ENCODE results near the gene SUGT1.
"Not testable (repeated sequence)": the region's sequence is repeated elsewhere in the genome, so short reads cannot be mapped to it uniquely, and the experiment has no call there.

DNA sequence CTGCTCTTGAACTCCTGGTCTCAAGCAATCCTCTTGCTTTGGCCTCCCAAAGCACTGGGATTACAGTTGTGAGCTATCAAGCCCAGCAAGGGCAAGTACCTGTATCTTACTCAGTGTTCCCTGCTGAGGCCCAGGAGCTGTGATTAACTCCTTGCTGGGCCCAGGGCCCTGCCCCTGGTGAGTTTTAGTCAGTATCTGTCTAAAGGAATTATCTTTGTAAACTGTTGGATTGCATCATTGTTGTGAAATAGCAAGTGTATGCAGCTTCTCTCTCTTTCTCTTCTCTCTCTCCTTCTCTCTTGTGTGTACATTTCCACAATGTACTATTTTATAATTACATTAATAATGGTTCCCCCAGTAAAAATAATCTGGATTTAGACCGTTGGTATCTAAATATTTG, 45.8 kb upstream of the SUGT1 start:
- TF ChIP-seq, protein P1, sequence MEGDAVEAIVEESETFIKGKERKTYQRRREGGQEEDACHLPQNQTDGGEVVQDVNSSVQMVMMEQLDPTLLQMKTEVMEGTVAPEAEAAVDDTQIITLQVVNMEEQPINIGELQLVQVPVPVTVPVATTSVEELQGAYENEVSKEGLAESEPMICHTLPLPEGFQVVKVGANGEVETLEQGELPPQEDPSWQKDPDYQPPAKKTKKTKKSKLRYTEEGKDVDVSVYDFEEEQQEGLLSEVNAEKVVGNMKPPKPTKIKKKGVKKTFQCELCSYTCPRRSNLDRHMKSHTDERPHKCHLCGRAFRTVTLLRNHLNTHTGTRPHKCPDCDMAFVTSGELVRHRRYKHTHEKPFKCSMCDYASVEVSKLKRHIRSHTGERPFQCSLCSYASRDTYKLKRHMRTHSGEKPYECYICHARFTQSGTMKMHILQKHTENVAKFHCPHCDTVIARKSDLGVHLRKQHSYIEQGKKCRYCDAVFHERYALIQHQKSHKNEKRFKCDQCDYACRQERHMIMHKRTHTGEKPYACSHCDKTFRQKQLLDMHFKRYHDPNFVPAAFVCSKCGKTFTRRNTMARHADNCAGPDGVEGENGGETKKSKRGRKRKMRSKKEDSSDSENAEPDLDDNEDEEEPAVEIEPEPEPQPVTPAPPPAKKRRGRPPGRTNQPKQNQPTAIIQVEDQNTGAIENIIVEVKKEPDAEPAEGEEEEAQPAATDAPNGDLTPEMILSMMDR (conservative IDR thresholded peaks at IDR 0.05; ENCODE audit: low read depth, low read length), result not testable (repeated sequence)
- TF ChIP-seq EZH2 (IDR thresholded peaks at IDR 0.05; ENCODE audit: borderline replicate concordance, low read depth, low read length, poor library complexity, severe bottlenecking), result not testable (repeated sequence)
